ENCODE data around the gene ENPP4. TPM values are rescaled to one million over a fixed set of nuclear protein-coding genes. Genes with fewer than 3 reads are reported as not detected.
"Not testable (repeated sequence)": the region's sequence is repeated elsewhere in the genome, so short reads cannot be mapped to it uniquely, and the experiment has no call there.

Gene ENPP4
- total RNA-seq (2014; rRNA removed; shearing (Covaris generic)), result 1.5 and 1.6 TPM in 2 replicates

DNA sequence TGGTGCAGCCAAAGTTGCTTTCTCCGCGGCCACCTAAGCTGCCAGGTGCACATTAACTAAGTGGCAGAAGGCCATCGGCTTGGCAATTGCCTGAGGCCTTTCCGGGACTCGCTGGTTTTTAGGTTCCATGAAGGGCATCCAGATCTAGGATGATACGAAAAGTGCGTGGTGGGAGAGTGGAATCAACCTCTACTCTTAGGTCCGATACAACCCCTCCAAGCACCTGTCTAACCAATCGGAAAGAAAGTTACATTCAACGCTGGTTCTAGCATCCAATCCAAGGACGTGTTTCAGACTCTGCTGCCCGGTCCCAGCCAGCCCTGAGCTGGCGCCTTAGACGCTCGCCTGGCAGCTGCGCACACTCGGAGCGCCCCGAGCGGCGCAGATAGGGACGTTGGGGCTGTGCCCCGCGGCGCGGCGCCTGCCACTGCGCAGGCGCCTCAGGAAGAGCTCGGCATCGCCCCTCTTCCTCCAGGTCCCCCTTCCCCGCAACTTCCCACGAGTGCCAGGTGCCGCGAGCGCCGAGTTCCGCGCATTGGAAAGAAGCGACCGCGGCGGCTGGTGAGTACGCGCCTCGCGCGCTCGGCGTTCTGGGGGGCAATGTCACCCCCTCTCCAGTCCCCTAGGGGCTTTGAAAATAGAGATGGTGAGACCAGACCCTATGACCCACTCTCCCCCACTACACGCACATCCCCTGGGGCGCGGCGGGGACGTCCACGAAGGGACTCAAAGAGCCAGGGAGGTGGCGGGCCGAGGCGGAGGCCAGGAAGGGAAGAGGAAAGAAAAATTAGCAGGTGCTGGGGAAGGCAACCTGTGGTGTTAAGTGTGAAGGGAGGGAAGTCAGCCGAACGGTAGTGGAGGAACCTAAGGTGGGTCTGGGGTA, at the start of gene ENPP4:
ENPP4 (plus strand) TSS at position 361 of the 883 bp plus-strand sequence. CDS start 9,595 bp downstream, outside the sequence.
- DNase-seq (ENCODE audit: low spot score), result peak; percentile 57

DNA sequence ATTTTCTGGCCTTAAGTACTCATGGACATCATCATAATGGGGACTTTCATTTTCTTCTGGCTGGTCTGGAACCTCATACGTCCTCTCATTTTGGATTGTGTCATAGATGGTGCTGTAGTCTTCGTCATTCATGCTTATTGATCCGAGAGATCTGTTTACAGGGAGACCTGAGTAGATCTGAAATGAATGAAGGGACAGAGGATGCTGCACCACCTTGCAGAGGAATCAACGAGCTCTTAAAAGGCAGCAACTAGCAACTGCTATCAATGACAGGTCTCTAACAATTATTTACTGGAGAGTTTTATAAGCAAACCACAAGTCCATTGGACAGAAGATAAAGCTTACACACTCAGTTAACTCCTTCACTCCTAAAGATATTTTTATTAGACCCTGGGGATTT, 49.7 kb upstream of the ENPP4 start:
- no peak for DNase-seq (ENCODE audit: low spot score)

DNA sequence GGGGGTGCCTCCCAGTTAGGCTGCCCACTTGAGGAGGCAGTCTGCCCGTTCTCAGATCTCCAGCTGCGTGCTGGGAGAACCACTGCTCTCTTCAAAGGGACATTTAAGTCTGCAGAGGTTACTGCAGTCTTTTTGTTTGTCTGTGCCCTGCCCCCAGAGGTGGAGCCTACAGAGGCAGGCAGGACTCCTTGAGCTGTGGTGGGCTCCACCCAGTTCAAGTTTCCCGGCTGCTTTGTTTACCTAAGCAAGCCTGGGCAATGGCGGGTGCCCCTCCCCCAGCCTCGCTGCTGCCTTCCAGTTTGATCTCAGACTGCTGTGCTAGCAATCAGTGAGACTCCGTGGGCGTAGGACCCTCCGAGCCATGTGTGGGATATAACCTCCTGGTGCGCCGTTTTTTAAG, 44.1 kb upstream of the ENPP4 start:
- DNase-seq (ENCODE audit: low spot score), result not testable (repeated sequence)

DNA sequence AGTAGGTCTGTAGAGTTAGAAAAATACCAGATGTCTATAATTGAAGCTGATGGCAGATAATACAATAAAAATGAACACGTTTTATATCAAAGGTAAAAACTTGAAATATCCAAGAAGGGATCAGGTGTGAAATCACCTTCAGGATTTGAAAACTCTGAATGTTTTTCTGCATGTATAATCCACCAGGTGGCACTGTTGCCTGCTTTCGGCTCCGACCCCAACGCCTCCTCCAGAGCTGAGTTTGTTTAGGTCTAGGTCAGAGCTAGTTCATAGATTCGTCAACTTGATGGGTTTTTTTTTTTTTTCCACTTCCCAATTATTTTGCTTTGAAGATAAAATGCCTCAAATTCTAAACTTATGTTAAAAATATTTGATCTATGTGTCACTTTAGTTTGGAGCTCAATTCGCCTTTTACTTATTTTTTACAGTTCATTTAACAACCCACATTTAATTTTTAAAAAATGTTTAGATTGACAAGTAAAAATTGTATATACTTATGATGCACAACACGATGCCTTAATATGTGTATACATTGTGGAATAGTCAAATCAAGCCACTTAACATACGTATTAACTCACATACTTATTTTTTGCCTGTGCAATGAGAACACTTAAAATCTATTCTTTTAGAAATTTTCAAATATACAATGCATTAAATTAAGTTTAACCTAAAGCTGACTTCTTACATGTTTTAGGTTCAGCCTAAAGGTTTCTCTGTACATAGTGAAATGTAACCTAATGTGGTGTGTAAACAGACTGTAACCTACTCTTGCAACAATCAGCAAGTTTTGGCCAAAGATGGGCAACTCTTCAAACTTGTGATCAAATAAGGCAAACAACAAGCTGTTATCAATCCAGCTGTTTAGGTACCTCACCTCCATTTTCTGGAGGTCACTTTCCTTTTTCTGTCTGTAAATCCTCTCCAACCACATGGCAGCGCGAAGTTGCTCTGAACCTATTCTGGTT, 39.4 kb upstream of the ENPP4 start:
- DNase-seq (ENCODE audit: low spot score), result peak; percentile 73

GRCh38 chr6:46091080-46091478, 38.7 kb upstream of the ENPP4 start:
- DNase-seq (ENCODE audit: low spot score), result no peak

DNA sequence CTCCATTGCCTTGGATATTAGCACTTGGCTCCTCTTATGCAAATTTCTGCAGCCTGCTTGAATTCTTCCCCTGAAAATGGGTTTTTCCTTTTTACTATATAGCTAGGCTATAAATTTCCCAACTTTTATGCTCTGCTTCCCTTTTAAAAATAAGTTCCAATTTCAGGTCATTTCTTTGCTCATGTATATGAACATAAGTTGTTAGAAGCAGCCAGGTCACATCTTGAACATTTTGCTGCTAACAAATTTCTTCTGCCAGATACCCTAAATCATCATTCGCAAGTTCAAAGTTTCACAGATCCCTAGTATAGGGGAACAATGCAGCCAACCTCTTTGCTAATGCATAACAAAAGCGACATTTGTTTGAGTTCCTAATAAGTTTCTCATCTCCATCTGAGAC, 34.5 kb upstream of the ENPP4 start:
- no peak for DNase-seq (ENCODE audit: low spot score)

DNA sequence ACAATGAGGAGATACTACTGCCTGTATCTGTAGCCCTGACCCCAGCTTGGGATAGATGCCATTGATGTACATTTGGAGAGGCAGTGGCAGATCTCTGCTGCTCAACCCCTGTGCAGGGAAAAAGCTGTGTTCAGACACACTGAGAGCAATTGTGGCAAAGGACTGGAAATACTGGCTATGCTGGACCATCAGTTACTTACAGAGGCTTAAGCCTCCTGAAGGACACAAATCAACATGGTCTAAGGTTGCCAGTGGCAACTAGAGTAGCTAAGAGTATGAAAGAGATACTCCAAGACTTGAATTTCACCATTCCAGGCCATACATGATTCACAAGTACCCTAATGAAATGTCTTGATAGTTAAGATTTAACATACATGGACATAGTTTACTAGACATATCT, 32.4 kb upstream of the ENPP4 start:
- DNase-seq (ENCODE audit: low spot score), result no peak

GRCh38 chr6:46098678-46099077, 31.1 kb upstream of the ENPP4 start:
- DNase-seq (ENCODE audit: low spot score), result no peak

DNA sequence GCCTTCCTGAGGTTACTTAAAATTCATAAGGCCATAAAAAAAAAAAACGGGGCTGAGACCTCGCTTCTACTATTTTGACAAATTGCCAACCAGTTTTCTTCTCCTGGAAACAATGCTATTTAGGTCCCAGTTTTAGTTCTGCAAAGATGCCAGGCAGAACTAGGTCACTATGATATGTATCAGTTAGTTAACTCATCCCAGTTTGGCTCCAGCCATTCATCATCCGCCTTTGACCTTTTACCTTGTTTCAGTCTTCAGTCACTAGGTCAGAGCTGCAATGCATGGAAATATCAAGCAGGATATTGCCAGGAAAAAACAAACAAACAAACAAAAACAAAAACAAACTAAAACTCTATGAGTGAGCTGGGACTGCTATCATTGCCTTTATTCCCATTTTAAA, 29.8 kb upstream of the ENPP4 start:
- no peak for DNase-seq (ENCODE audit: low spot score)

DNA sequence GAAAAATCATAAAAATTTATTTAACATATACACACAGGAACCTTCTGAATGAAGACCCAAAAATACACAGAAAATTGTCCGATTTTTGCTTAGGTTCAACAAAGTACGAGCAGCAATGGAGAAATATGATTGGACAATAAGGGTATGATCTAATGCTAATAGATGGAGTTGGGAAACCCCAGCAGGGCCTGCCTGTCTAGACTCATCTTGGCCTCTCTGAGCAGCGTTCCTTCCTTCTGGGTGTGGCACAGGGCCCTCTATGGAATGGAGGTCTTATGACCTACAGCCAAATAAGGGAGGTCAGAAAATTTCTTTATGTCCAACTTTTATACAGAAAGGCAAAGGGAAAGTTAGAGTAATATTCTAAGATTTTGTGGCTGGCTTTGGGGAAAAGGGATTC, 27.7 kb upstream of the ENPP4 start:
- no peak for DNase-seq (ENCODE audit: low spot score)

DNA sequence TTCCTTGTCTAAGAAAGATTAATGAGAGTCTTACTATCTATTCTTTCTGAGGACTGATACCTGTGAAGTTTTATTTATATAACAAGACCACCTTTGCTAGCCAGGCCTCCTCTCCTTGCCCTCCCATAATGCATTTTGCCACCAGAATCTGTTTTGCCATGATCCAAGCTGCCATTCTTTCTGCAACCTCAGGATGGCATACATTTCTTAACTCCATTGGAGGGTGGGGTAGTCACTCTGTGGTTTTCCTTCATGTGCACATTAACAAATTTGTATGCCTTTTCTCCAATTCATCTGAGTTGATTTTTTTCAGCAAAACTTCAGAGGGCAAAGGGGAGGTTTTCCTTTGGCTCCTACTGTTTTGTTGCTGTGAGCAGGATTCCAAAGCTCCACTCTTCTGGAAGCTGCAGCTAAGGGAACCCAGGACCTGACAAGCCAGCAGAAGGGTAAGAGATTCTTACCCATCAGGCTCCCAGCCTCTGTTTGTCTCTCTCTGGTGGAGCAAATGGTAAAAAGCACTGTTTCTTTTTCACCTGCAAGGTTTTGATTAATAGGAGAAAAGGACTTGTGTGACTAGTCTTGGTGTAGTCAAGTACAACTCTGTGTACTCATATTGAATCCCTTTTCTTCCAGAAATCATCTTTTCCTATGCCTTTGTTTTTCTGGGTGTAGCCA, 26.2 kb upstream of the ENPP4 start:
- peak; percentile 20 for DNase-seq (ENCODE audit: low spot score)

GRCh38 chr6:46104209-46104608, 25.6 kb upstream of the ENPP4 start:
- DNase-seq (ENCODE audit: low spot score), result no peak

- DNase-seq (ENCODE audit: low spot score), result no peak
Measured at GRCh38 chr6:46105568-46105967, 24.2 kb upstream of the ENPP4 start.

- no peak for DNase-seq (ENCODE audit: low spot score)
Measured at GRCh38 chr6:46113370-46113769, 16.4 kb upstream of the ENPP4 start.

DNA sequence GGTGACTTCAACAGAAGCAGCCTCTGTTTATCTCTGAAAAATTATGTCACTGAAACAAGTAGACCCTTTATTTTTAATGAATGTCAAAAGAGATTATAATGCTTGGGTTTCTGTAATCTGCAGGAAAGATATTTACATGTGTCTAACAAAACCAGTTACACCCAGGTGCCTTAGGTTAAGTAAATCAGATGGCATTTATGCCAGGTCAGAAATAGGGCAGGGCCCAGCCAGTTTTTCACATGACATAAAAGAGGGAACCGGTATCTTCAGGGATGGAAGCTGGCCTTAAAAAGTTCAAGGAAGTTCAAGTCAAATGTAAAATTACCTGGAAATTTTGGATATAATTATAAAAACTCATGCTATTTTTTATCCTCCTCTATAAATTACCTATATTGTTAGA, 14.2 kb upstream of the ENPP4 start:
- no peak for DNase-seq (ENCODE audit: low spot score)

DNA sequence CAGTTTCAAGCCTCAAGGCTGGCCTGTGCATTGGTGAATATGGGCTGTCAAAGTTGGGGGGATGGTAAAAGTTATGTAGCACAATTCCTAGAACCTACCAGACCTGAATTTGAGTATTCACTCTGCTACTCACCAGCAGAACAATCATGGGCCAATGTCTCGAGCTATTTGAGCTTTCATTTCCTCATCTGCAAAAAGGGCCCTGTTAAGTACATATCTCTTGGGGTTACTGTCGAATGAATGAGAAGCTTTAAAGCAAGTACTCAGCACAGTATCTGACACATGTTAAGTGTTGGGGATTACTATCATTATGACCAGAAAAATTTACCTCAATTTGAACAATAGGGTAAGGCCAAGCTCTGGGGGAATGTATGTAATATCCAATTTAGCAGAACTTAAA, 13.5 kb upstream of the ENPP4 start:
- DNase-seq (ENCODE audit: low spot score), result no peak

DNA sequence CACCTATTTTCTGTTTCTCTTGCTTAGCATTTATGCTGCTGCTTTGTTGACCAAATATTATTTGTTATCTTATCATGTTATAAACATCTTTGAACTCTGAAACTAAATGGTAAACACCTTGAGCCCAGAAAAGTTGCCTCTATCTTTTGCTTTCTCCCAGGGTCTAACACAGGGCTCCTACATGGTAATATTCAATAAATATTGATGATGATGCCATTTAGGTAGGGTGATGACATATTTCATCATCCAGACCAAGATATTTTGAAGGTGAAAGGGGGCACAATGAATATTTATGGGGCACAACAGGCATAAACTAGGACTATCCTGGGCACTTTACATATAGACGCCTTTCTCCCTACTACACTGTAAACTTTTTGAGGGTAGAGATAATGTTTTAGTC, 11.6 kb upstream of the ENPP4 start:
- no peak for DNase-seq (ENCODE audit: low spot score)

DNA sequence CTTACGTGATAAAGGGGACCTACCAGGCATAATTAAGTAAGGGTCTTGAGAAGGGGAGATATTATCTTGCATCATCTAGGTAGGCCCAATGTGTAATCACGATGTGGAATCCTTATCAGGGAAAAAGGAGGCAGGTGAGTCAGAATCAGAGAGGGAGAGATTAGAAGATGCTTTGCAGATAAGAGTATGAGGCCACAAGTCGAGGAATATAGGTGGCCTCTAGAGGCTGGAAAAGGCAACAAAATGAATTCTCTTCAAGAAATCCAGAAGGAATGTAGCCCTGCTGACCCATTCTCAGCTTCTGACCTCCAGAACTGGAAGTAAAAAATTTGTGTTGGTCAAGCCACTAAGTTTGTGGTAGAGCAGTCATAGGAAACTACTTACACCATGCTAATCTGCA, 11.0 kb upstream of the ENPP4 start:
- no peak for DNase-seq (ENCODE audit: low spot score)

DNA sequence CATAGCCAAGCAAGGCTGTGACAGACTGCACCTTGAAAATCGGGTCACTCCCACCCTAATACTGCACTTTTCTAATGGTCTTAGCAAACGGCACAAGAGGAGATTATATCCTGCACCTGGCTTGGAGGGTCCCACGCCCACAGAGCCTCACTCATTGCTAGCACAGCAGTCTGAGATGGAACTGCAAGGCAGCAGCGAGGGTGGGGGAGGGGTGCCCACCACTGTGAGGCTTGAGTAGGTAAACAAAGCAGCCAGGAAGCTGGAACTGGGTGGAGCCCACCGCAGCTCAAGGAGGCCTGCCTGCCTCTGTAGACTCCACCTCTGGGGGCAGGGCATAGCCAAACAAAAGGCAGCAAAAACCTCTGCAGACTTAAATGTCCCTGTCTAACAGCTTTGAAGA, 10.1 kb upstream of the ENPP4 start:
- not testable (repeated sequence) for DNase-seq (ENCODE audit: low spot score)

GRCh38 chr6:46128476-46128875, 1.3 kb upstream of the ENPP4 start:
- no peak for DNase-seq (ENCODE audit: low spot score)

GRCh38 chr6:46129291-46129628, 529 bp upstream of the ENPP4 start:
- no peak for DNase-seq (ENCODE audit: low spot score)

DNA sequence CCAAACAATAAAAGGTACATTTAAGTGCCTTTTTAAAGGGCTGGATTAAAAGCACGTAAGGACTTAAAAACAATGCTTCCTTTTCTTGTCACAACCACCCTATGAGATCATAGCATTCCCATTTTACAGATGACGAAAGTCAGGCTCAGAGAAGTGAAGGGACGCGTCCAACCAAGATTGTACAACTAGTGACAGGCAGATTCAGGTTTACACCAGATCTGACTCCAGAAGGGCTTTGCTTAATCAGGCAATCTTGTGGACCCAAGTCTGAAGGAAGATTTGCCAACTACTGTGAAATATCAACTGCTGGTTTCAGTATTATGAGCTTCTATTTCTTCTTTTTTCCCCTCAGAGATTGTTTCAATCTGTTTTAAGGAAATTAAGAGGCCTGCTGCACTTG, 877 bp downstream of the ENPP4 start:
- no peak for DNase-seq (ENCODE audit: low spot score)

Data from H4 (cell line).